Stomach smooth muscle (tissue), 2 donors: ENCODE data around the gene GRWD1.
A peak's percentile ranks its signal among the peaks of the same experiment; 100 is the strongest.

Experiments
- H3K27ac ChIP-seq: one replicate; pipeline ENCODE4 v1.7.0; 2013; ENCODE audit warnings: mild to moderate bottlenecking, low read length, inconsistent platforms
- H3K27me3 ChIP-seq, 2 donors: one replicate each; pipeline ENCODE4 v1.7.0; 2013; ENCODE audit warnings: low read length in 2 of 2; ENCODE audit not compliant: insufficient read depth in 2 of 2, control insufficient read depth in 1 of 2
- H3K36me3 ChIP-seq, 2 donors: one replicate each; pipeline ENCODE4 v1.7.0; 2013; ENCODE audit warnings: low read length in 2 of 2; ENCODE audit not compliant: control insufficient read depth in 2 of 2, insufficient read depth in 2 of 2
- H3K4me1 ChIP-seq: one replicate; pipeline ENCODE4 v1.7.0; 2013; ENCODE audit warnings: low read length; ENCODE audit not compliant: control insufficient read depth, insufficient read depth
- H3K4me3 ChIP-seq, 2 donors: one replicate each; pipeline ENCODE4 v1.7.0; 2013; ENCODE audit warnings: low read length in 2 of 2
- H3K9ac ChIP-seq, 2 donors: one replicate each; pipeline ENCODE4 v1.7.0; 2013; ENCODE audit warnings: low read length in 2 of 2, mild to moderate bottlenecking in 1 of 2
- H3K9me3 ChIP-seq, 2 donors: one replicate each; pipeline ENCODE4 v1.7.0; 2013; ENCODE audit warnings: low read length in 2 of 2; ENCODE audit not compliant: control insufficient read depth in 2 of 2
- donor health status: healthy.
- donor health status: Pancreatic carcinoma.

Gene GRWD1

GRCh38 chr19:48490981-48491792 lies 45.4 kb downstream of the GRWD1 start:
- Histone ChIP-seq H3K36me3 (no peaks in the 10 kb centered on the region), H3K27ac (no peak overlapping the region), H3K9ac (no peak overlapping the region), H3K9me3 (no peaks in the 10 kb centered on the region), H3K27me3 (no peaks in the 10 kb centered on the region), H3K4me3 (no peak overlapping the region), H3K4me1 (peaks cover 32% of the 10 kb centered on the region)

- Histone ChIP-seq H3K27ac (no peak overlapping the region), H3K4me1 (peaks cover 32% of the 10 kb centered on the region), H3K9ac (no peak overlapping the region), H3K36me3 (no peaks in the 10 kb centered on the region), H3K27me3 (peaks cover 0 to under 1% of the 10 kb centered on the region in 2 donors), H3K4me3 (no peak overlapping the region), H3K9me3 (no peaks in the 10 kb centered on the region)
Measured at GRCh38 chr19:48491793-48492123, 46.0 kb downstream of the GRWD1 start.

GRCh38 chr19:48492925-48493717 lies 47.3 kb downstream of the GRWD1 start:
- Histone ChIP-seq H3K27ac (peak overlapping the region; percentile 55), H3K4me3 (peak overlapping the region in 1 of 2 donors; percentile 74), H3K36me3 (no peaks in the 10 kb centered on the region), H3K4me1 (peaks cover 24% of the 10 kb centered on the region), H3K9me3 (no peaks in the 10 kb centered on the region), H3K27me3 (peaks cover 9 to 10% of the 10 kb centered on the region in 2 donors), H3K9ac (peak overlapping the region; percentile 33 to 68)

- no peak overlapping the region for H3K27ac ChIP-seq
- peak overlapping the region; percentile 69 to 71 for H3K9ac ChIP-seq
- peaks cover 11 to 15% of the 10 kb centered on the region in 2 donors for H3K27me3 ChIP-seq
- H3K9me3 ChIP-seq = no peaks in the 10 kb centered on the region
- H3K4me3 ChIP-seq = peak overlapping the region; percentile 67 to 74
- no peaks in the 10 kb centered on the region for H3K36me3 ChIP-seq
- H3K4me1 ChIP-seq = peaks cover 21% of the 10 kb centered on the region
Measured at GRCh38 chr19:48493718-48494401, 48.1 kb downstream of the GRWD1 start.

GRCh38 chr19:48495396-48495795 lies 49.6 kb downstream of the GRWD1 start:
- no peaks in the 10 kb centered on the region for H3K9me3 ChIP-seq
- no peak overlapping the region for H3K4me3 ChIP-seq
- no peak overlapping the region for H3K27ac ChIP-seq
- no peaks in the 10 kb centered on the region for H3K36me3 ChIP-seq
- H3K27me3 ChIP-seq = peaks cover 14 to 23% of the 10 kb centered on the region in 2 donors
- no peak overlapping the region for H3K9ac ChIP-seq
- H3K4me1 ChIP-seq = peaks cover 21% of the 10 kb centered on the region

GRCh38 chr19:48496959-48497727 lies 51.4 kb downstream of the GRWD1 start:
- H3K27ac ChIP-seq = no peak overlapping the region
- H3K9me3 ChIP-seq = no peaks in the 10 kb centered on the region
- no peaks in the 10 kb centered on the region for H3K36me3 ChIP-seq
- H3K4me1 ChIP-seq = peaks cover 22% of the 10 kb centered on the region
- H3K9ac ChIP-seq = no peak overlapping the region
- no peak overlapping the region for H3K4me3 ChIP-seq
- H3K27me3 ChIP-seq = peaks cover 26 to 37% of the 10 kb centered on the region in 2 donors

- Histone ChIP-seq H3K9ac (no peak overlapping the region), H3K9me3 (no peaks in the 10 kb centered on the region), H3K4me1 (peaks cover 17% of the 10 kb centered on the region), H3K27ac (no peak overlapping the region), H3K36me3 (no peaks in the 10 kb centered on the region), H3K4me3 (no peak overlapping the region), H3K27me3 (peaks cover 32 to 44% of the 10 kb centered on the region in 2 donors)
Measured at GRCh38 chr19:48497728-48498594, 52.2 kb downstream of the GRWD1 start.

- H3K4me1 ChIP-seq = peaks cover 17% of the 10 kb centered on the region
- H3K27ac ChIP-seq = no peak overlapping the region
- H3K9me3 ChIP-seq = no peaks in the 10 kb centered on the region
- H3K9ac ChIP-seq = no peak overlapping the region
- no peaks in the 10 kb centered on the region for H3K36me3 ChIP-seq
- H3K27me3 ChIP-seq = peaks cover 32 to 44% of the 10 kb centered on the region in 2 donors
- peak overlapping the region in 1 of 2 donors; percentile 8 for H3K4me3 ChIP-seq
Measured at GRCh38 chr19:48498595-48499311, 53.0 kb downstream of the GRWD1 start.

GRCh38 chr19:48499316-48500090 lies 53.7 kb downstream of the GRWD1 start:
- peaks cover 32 to 44% of the 10 kb centered on the region in 2 donors for H3K27me3 ChIP-seq

More at GRCh38 chr19:48499316-48500090, 53.7 kb downstream of the GRWD1 start:
- no peak overlapping the region for H3K4me3 ChIP-seq
- no peak overlapping the region for H3K9ac ChIP-seq
- no peaks in the 10 kb centered on the region for H3K9me3 ChIP-seq
- no peak overlapping the region for H3K27ac ChIP-seq
- no peaks in the 10 kb centered on the region for H3K36me3 ChIP-seq
- peaks cover 11% of the 10 kb centered on the region for H3K4me1 ChIP-seq
